ENCODE results near the gene TMEM150C. TPM values are rescaled to one million over a fixed set of nuclear protein-coding genes. Genes with fewer than 3 reads are reported as not detected.

The TMEM150C gene
- total RNA-seq, 2 experiments from 2014 or later = not detected

DNA sequence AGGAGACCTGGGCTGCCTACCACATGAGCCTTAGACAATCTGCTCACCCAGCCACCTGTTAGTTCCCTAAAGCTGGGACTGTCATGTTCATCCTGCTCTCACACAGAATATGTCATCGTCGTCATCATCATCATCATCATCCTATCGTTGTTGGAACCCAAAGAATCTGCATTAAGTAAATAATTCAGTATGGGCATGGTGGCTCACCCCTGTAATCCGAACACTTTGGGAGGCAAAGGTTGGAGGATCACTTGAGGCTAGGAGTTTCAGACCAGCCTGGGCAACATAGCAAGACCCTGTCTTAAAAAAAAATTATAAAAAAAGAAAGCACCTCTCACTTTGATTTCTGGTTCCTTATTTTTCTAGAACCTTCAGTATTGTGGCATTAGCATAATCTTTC is 125.0 kb downstream of the TMEM150C start:
- TF ChIP-seq CTCF (IDR thresholded peaks at IDR 0.05) = no peak

GRCh38 chr4:82436130-82436529 is 125.7 kb downstream of the TMEM150C start:
- no peak overlapping the region for H3K4me3 Mint-ChIP-seq
- peaks cover 84% of the 10 kb centered on the region for H3K4me1 Mint-ChIP-seq (ENCODE audit: low read depth)
- DNase-seq (no peak), ATAC-seq (no peak)
- TF ChIP-seq CTCF (IDR thresholded peaks at IDR 0.05) = no peak
- H3K27me3 Mint-ChIP-seq = no peaks in the 10 kb centered on the region
- POLR2A ChIA-PET = interaction anchor here (0.8 to 1.3 kb wide), 2 partner anchors 11 to 81 kb away, joined by 3 read pairs; no protein-coding TSS in a partner anchor
- H3K9me3 Mint-ChIP-seq = no peaks in the 10 kb centered on the region
- H3K27ac Mint-ChIP-seq = peak overlapping the region; percentile 82
- intact Hi-C loops (cut with micrococcal nuclease) = no loop called here
- H3K36me3 Mint-ChIP-seq (ENCODE audit: low read depth) = peaks cover 72% of the 10 kb centered on the region
- CTCF ChIA-PET = no interaction called here

More for the DNA sequence above, 125.0 kb downstream of the TMEM150C start:
- ChIA-PET CTCF (interaction anchor here (0.7 to 1.0 kb wide), 2 partner anchors 8 to 76 kb away, joined by 3 to 4 read pairs; no protein-coding TSS in a partner anchor), POLR2A (interaction anchor here (1.3 kb wide), 1 partner anchor 12 kb away, joined by 3 read pairs; no protein-coding TSS in a partner anchor)
- Mint-ChIP-seq H3K27ac (peak overlapping the region; percentile 82), H3K9me3 (no peaks in the 10 kb centered on the region), H3K4me3 (no peak overlapping the region), H3K27me3 (no peaks in the 10 kb centered on the region), H3K36me3 (ENCODE audit: low read depth) (peaks cover 68% of the 10 kb centered on the region), H3K4me1 (ENCODE audit: low read depth) (peaks cover 85% of the 10 kb centered on the region)
- intact Hi-C loops (cut with micrococcal nuclease) = no loop called here
- DNase-seq (no peak), ATAC-seq (no peak)

DNA sequence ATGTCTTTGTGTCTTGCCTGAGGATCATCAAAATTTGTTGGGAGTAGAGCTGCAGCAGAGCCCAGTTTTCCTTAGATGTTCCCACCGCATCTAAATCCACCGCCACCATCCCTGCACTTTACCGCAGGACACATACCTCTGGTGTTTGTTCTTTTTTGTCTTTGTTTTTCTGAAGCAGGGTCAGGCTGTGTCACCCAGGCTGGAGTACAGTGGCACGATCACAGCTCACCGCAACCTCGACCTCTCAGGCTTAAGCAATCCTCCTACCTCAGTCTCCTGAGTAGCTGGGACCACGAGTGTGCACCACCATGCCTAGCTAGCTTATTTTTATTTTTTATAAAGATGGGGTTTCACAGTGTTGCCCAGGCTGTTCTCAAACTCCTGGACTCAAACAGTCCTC is 126.8 kb downstream of the TMEM150C start:
- ATAC-seq (no peak), DNase-seq (no peak)
- CTCF ChIA-PET = interaction anchor here (0.9 kb wide), 1 partner anchor 304 kb away, joined by 3 read pairs; no protein-coding TSS in a partner anchor
- peak overlapping the region; percentile 95 for H3K27ac Mint-ChIP-seq
- TF ChIP-seq CTCF (IDR thresholded peaks at IDR 0.05) = no peak
- H3K36me3 Mint-ChIP-seq (ENCODE audit: low read depth) = peaks cover 69% of the 10 kb centered on the region
- H3K4me1 Mint-ChIP-seq (ENCODE audit: low read depth) = peaks cover 72% of the 10 kb centered on the region
- no peak overlapping the region for H3K4me3 Mint-ChIP-seq
- POLR2A ChIA-PET = interaction anchor here (0.6 to 0.8 kb wide), 2 partner anchors 13 to 19 kb away, joined by 3 read pairs; no protein-coding TSS in a partner anchor
- H3K27me3 Mint-ChIP-seq = no peaks in the 10 kb centered on the region
- intact Hi-C loops (cut with micrococcal nuclease) = no loop called here
- no peaks in the 10 kb centered on the region for H3K9me3 Mint-ChIP-seq

GRCh38 chr4:82433791-82434190 is 128.0 kb downstream of the TMEM150C start:
- intact Hi-C loops (cut with micrococcal nuclease) = no loop called here
- H3K4me3 Mint-ChIP-seq = peak overlapping the region; percentile 63
- peaks cover 67% of the 10 kb centered on the region for H3K36me3 Mint-ChIP-seq (ENCODE audit: low read depth)

More at GRCh38 chr4:82433791-82434190, 128.0 kb downstream of the TMEM150C start:
- Mint-ChIP-seq H3K27me3 (no peaks in the 10 kb centered on the region), H3K9me3 (no peaks in the 10 kb centered on the region), H3K4me1 (ENCODE audit: low read depth) (peaks cover 60% of the 10 kb centered on the region), H3K27ac (peak overlapping the region; percentile 95)
- ATAC-seq = peak; percentile 22
- TF ChIP-seq CTCF (IDR thresholded peaks at IDR 0.05) = no peak
- ChIA-PET CTCF (no interaction called here), POLR2A (interaction anchor here (8.1 kb wide), 1 partner anchor 60 kb away, joined by 193 read pairs; the partner anchor contains the start of gene HNRNPD)
- no peak for DNase-seq

Other genes starting within 250 kb of the TMEM150C start
- gene HNRNPD, start 188.0 kb downstream of the TMEM150C start, total RNA-seq = 100 to 1,000 TPM; 384 to 403 TPM
- 100 to 1,000 TPM; 330 to 339 TPM for gene HNRNPDL, start 131.5 kb downstream of the TMEM150C start, total RNA-seq
- 10 to 100 TPM; 78.9 to 83.5 TPM for gene ENOPH1, start 131.4 kb downstream of the TMEM150C start, total RNA-seq
- 1 to 10 TPM; 1.6 to 2.2 TPM for gene SCD5, start 236.8 kb upstream of the TMEM150C start, total RNA-seq

Measured in activated CD8-positive, alpha-beta T cell treated with anti-CD3 and anti-CD28 coated beads for 36 hours (primary cell).